GM13976 (cell line): ENCODE data around the gene FREM3.

ENCODE experiments used
- DNase-seq: peaks from one replicate; pipeline ENCODE4 v3.0.0; 2012; ENCODE audit warnings: low spot score
- in situ Hi-C: fragments of 300-500 bp; cut with MboI; formaldehyde crosslinking; loops from one replicate; pipeline ENCODE4 v1.12.0; 2022; ENCODE audit warnings: low sequenced_read_pairs, mixed read lengths, inconsistent platforms; ENCODE audit not compliant: unreplicated experiment
- TF ChIP-seq, protein P1 (sequence below): IDR thresholded peaks from 2 replicates; pipeline ENCODE4 v1.5.1; 2012; ENCODE audit warnings: borderline replicate concordance, mild to moderate bottlenecking; ENCODE audit not compliant: insufficient read depth; ENCODE audit errors: extremely low read depth, missing control alignments, control extremely low read depth

FREM3 gene

DNA sequence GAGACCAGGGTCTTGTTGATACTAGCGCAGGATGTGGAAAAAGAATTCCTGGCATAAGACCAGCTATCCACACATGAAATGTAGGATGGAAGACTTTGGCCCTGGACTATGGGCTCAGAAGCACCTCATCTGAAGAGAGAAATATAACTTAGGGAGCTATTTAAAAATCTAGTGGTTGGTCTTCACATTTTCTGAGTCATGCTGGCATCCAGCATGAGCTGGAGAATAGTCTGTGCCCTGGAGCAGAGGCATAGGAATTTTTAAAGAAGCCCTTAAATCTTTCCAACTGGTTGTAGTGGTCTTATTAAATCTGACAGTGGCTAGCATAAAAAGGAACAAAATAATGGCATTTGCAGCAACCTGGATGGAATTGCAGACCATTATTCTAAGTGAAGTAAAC, 100.6 kb downstream of the FREM3 start:
- in situ Hi-C loops = no loop called here
- TF ChIP-seq, protein P1, sequence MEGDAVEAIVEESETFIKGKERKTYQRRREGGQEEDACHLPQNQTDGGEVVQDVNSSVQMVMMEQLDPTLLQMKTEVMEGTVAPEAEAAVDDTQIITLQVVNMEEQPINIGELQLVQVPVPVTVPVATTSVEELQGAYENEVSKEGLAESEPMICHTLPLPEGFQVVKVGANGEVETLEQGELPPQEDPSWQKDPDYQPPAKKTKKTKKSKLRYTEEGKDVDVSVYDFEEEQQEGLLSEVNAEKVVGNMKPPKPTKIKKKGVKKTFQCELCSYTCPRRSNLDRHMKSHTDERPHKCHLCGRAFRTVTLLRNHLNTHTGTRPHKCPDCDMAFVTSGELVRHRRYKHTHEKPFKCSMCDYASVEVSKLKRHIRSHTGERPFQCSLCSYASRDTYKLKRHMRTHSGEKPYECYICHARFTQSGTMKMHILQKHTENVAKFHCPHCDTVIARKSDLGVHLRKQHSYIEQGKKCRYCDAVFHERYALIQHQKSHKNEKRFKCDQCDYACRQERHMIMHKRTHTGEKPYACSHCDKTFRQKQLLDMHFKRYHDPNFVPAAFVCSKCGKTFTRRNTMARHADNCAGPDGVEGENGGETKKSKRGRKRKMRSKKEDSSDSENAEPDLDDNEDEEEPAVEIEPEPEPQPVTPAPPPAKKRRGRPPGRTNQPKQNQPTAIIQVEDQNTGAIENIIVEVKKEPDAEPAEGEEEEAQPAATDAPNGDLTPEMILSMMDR = no peak

DNA sequence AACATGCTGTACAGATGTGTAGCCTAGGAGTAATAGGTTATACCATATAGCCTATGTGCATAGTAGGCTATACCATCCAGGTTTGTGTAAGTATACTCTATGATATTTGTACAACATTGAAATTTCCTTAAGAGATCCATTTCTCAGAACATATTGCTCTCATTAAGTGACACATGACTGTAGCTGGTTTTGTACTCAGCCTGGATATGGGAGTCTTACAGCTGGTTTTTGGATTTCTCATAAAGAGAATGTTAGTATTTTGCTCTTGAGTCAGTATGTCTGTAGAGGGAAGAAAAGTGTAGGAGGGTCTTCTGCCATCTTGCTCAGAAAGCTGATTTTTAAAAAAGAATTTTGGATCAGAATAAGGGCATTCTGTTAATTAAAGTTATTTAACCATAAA, 101.7 kb downstream of the FREM3 start:
- TF ChIP-seq, protein P1 = no peak
- in situ Hi-C loops = no loop called here
- no peak for DNase-seq

More for the DNA sequence above, 100.6 kb downstream of the FREM3 start:
- no peak for DNase-seq

DNA sequence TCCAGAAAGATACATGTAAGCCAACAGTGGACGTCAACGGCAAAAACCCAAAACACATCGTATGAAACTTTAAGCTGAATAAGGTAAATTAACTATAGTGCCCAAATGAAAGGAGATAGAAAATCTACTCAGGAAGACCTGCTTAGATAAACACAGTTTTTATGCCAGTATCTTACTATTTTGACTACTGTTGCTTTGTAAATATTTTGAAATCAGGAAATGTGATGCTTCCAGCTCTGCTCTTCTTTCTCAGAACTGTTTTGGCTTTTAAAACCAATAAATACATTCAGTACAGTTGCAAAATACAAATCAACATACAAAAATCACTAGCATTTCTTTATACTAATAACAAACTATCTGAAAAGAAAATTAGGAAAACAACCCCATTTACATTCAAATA, 103.2 kb downstream of the FREM3 start:
- DNase-seq = no peak
- in situ Hi-C loops = no loop called here
- TF ChIP-seq, protein P1 = no peak

DNA sequence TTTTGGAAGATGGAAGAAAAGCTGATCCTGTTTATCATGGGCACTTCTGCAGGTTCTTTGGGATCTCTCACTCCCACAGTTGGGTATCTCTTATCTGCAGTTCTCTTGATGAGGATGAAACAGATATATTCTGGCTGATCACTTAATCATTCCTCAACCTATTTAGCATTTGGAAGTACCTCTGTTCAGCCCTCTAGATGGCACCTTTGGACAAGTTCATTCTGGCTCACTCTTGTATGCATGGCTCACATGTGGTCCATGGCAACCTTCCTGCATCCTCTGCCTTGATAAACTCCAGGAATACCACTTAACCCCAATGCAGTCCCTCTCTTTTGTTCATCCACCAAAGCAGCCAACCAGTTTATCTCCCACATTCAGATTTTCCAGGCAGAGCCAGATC, 112.8 kb downstream of the FREM3 start:
- in situ Hi-C loops = no loop called here
- TF ChIP-seq, protein P1 = no peak
- no peak for DNase-seq

DNA sequence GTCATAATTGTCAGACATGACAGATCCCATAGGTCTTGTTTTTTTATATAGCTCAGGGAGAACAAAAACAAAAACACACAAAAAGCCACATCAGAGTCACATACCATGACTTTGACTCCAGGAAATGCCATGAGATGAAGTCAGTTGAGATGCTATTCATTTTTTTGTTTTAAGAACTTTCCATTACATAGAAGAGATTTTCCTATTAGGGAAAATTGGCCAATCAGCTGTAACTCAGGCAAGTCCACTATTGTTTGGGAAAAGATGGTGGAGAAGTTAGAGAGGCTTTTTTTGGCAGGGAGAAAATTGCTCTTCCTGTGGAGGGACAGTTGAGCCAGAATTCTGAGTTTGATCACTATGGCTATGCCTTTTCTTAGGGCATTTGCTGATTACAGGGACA, 114.4 kb downstream of the FREM3 start:
- DNase-seq = no peak
- in situ Hi-C loops = no loop called here
- TF ChIP-seq, protein P1 = no peak

DNA sequence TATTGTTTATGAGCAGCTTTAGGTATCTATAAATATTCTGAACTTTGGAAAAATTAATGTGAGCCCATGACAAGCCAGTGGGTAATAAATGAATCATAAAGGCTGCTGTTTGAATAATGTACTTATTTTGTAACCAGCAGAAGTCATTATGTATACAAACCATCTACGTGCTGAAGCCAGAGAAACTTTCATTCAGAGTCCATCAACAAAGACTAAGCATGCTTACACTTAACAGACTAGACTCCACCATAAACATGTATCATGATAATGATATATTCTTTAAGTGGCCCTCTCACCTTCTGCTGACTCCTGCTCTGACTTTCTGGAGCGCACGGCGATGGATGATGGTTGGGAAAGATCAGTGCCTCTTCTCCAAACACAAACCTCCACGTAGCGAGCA, 114.9 kb downstream of the FREM3 start:
- DNase-seq = no peak
- in situ Hi-C loops = no loop called here
- TF ChIP-seq, protein P1 = no peak

DNA sequence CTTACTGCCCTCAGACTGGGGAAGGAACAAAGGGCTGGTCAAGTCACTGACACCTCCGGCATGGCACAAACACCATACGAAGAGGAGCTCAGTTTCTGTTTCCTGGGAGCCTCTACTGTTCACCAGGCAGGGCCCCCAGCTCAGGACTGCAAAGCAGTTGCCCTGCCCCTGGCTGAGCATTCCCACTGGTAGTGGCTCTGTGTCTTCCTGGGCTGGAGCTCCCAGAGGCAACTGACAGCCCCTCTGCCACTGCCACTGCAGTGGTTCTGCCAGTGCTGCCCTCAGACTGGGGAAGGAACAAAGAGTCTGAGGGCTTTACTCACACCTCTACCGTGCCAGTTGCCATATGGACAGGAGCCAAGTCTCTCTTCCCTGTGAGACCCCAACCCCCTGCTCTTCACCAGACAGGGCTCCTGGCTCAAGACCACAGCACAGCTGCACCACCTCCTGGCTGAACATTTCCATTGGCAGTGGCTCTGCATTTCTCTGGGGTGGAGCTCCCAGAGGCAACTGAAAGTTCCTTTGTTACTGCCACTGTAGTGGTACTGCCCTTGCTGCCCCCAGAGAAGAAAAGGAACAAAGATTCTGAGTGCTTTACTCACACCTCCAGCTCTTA, 119.0 kb downstream of the FREM3 start:
- no peak for DNase-seq
- TF ChIP-seq, protein P1 = no peak
- in situ Hi-C loops = no loop called here
